ENCODE data around the gene OR1E2. TPM values are rescaled to one million over a fixed set of nuclear protein-coding genes. Genes with fewer than 3 reads are reported as not detected.
"Not testable (repeated sequence)": the region's sequence is repeated elsewhere in the genome, so short reads cannot be mapped to it uniquely, and the experiment has no call there.

OR1E2 gene
- polyA plus RNA-seq, 4 donors: not detected

- DNase-seq (ENCODE audit: low read depth in 4 of 4, low spot score in 2 of 4): no peak
Observed at GRCh38 chr17:3398310-3398709, 35.3 kb downstream of the OR1E2 start, which contains the start of gene OR1E1. TSS of gene OR1E1 (minus strand) at chr17:3398410. CDS start at chr17:3398410, 0 bp downstream.

GRCh38 chr17:3397801-3398200 lies 35.8 kb downstream of the OR1E2 start:
- DNase-seq (ENCODE audit: low read depth in 4 of 4, low spot score in 2 of 4): not testable (repeated sequence)

GRCh38 chr17:3389791-3390190 lies 43.9 kb downstream of the OR1E2 start:
- DNase-seq (ENCODE audit: low read depth in 4 of 4, low spot score in 2 of 4): no peak

DNA sequence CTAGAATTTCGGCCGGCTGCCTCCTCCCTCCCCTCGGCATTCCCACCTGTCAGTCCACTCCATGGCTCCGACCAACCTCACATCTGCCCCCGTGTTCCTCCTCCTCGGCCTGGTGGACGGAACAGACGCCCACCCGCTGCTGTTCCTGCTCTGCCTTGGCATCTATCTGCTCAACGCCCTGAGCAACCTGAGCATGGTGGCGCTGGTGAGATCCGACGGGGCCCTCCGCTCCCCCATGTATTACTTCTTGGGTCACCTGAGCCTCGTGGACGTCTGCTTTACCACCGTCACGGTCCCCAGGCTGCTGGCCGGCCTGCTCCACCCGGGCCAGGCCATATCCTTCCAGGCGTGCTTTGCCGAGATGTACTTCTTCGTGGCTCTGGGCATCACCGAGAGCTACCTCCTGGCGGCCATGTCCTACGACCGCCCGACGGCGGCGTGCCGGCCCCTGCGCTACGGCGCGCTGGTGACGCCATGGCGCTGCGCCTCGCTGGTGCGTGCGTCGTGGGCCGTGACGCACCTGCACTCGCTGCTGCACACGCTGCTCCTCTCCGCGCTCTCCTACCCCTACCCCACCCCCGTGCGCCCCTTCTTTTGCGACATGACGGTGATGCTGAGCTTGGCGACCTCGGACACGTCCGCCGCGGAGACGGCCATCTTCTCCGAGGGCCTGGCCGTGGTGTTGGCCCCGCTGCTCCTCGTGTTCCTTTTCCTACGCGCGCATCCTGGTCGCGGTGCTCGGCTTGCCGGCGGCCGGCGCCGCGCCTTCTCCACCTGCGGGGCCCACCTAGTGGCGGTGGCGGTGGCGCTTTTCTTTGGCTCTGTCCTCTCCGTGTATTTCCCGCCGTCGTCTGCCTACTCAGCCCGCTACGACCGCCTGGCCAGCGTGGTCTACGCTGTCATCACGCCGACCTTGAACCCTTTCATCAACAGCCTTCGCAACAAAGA lies 47.5 kb downstream of the OR1E2 start, which contains the start of gene OR3A2:
Gene OR3A2 (minus strand): TSS at position 440 of the 948 bp plus-strand sequence.
- DNase-seq (ENCODE audit: low read depth in 4 of 4, low spot score in 2 of 4): no peak

Other genes with a start within 250 kb of the OR1E2 start
- not detected for gene OR1A2, start 236.3 kb downstream of the OR1E2 start, polyA plus RNA-seq (ENCODE audit: insufficient read length in 4 of 4)
- under 1 TPM in 2 of 4 donors, not detected in 2; 0.05 to 0.11 TPM for gene OR1A1, start 226.2 kb downstream of the OR1E2 start, polyA plus RNA-seq (ENCODE audit: insufficient read length in 4 of 4)
- gene OR3A1, start 135.5 kb downstream of the OR1E2 start, polyA plus RNA-seq (ENCODE audit: insufficient read length in 4 of 4): under 1 TPM in 3 of 4 donors, not detected in 1; 0.14 to 0.19 (median 0.16) TPM
- gene OR3A2, start 47.5 kb downstream of the OR1E2 start, polyA plus RNA-seq (ENCODE audit: insufficient read length in 4 of 4): under 1 TPM; 0.16 to 0.81 (median 0.49) TPM
- under 1 TPM in 2 of 4 donors, not detected in 2; 0.10 to 0.13 TPM for gene OR1E1, start 35.4 kb downstream of the OR1E2 start, polyA plus RNA-seq (ENCODE audit: insufficient read length in 4 of 4)
- gene OR3A3, start 22.5 kb downstream of the OR1E2 start, polyA plus RNA-seq (ENCODE audit: insufficient read length in 4 of 4): under 1 TPM; 0.05 to 0.25 (median 0.12) TPM
- gene SPATA22, start 38.0 kb upstream of the OR1E2 start, polyA plus RNA-seq (ENCODE audit: insufficient read length in 4 of 4): 1 to 10 TPM in 2 of 4 donors, not detected in 2; 1.4 to 2.4 TPM
- gene ASPA, start 42.2 kb upstream of the OR1E2 start, polyA plus RNA-seq (ENCODE audit: insufficient read length in 4 of 4): 10 to 100 TPM; 20.4 to 32.9 (median 30.2) TPM
- gene TRPV3, start 124.0 kb upstream of the OR1E2 start, polyA plus RNA-seq (ENCODE audit: insufficient read length in 4 of 4): 1 to 10 TPM in 3 of 4 donors, under 1 TPM in 1; 0.64 to 1.7 (median 1.3) TPM
- gene TRPV1, start 175.6 kb upstream of the OR1E2 start, polyA plus RNA-seq (ENCODE audit: insufficient read length in 4 of 4): 10 to 100 TPM in 2 of 4 donors, 1 to 10 TPM in 2; 6.0 to 12.9 (median 9.7) TPM
- gene SHPK, start 202.4 kb upstream of the OR1E2 start, polyA plus RNA-seq (ENCODE audit: insufficient read length in 4 of 4): 10 to 100 TPM; 12.6 to 19.1 (median 18.2) TPM
- gene CTNS, start 202.9 kb upstream of the OR1E2 start, polyA plus RNA-seq (ENCODE audit: insufficient read length in 4 of 4): 10 to 100 TPM; 19.9 to 24.8 (median 21.9) TPM
- gene TAX1BP3, start 234.7 kb upstream of the OR1E2 start, polyA plus RNA-seq (ENCODE audit: insufficient read length in 4 of 4): 100 to 1,000 TPM in 3 of 4 donors, 10 to 100 TPM in 1; 85.1 to 132 (median 104) TPM
- 10 to 100 TPM; 24.3 to 42.5 (median 33.2) TPM for gene EMC6, start 235.0 kb upstream of the OR1E2 start, polyA plus RNA-seq (ENCODE audit: insufficient read length in 4 of 4)

Data from left renal cortex interstitium (tissue), 4 donors.